ENCODE data around the gene ARMC6. TPM values are rescaled to one million over a fixed set of nuclear protein-coding genes. Genes with fewer than 3 reads are reported as not detected.

ARMC6 gene
- polyA plus RNA-seq, 1 donor from 2014 or later: 74.4 TPM

DNA sequence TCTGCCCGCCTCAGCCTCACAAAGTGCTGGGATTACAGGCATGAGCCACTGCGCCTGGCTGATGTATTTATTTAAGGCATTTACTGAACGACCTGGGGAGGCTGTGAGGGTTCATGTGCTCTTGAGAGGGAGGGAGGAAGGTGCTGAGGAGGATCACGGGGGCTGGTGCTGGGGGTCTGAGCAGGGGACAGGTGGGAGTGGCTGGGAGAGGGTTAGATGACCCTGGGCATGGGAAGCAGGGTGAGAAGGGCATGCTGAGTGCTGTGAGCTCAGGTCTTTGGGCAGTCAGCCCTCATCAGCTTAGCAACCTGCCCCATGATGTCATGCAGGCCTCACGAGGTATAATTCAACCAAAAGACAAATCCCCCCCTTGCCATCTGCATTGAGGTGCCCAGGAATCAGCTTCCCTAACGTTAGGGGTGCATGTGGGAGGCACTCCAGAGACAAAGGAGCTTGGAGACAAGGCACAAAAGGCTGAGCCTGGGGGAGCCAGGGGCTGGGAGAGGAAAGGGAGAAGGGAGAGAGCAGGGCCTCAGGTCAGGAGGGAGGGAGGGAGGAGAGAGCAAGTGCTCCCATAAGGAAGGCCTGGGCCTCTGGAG lies 36.5 kb upstream of the ARMC6 start:
- Histone ChIP-seq H3K9ac (ENCODE audit: low read length) (no peak overlapping the region), H4K20me1 (ENCODE audit: insufficient read depth) (no peaks in the 10 kb centered on the region), H2AFZ (ENCODE audit: low read depth, low read length) (no peak overlapping the region), H3K27ac (ENCODE audit: low read length) (no peak overlapping the region), H3K9me3 (ENCODE audit: low read length) (no peaks in the 10 kb centered on the region), H3K4me2 (ENCODE audit: low read length) (no peak overlapping the region), H3K36me3 (ENCODE audit: insufficient read depth, low read length) (no peaks in the 10 kb centered on the region), H3K4me3 (ENCODE audit: low read length) (no peak overlapping the region), H3K9me2 (ENCODE audit: insufficient read depth, low read length) (no peaks in the 10 kb centered on the region), H3K27me3 (ENCODE audit: insufficient read depth, low read depth, low read length) (no peaks in the 10 kb centered on the region), H3F3A (ENCODE audit: insufficient read depth, low read length, poor library complexity, severe bottlenecking) (no peaks in the 10 kb centered on the region), H3K79me2 (replicated peaks; ENCODE audit: insufficient read depth, low read length) (no peaks in the 10 kb centered on the region)
- no peak for TF ChIP-seq SMC3 (conservative IDR thresholded peaks at IDR 0.05; ENCODE audit: poor library complexity)
- TF ChIP-seq TAF1 (IDR thresholded peaks at IDR 0.05; ENCODE audit: low read depth): no peak
- no peak for TF ChIP-seq RAD21 (conservative IDR thresholded peaks at IDR 0.05)
- TF ChIP-seq REST (IDR thresholded peaks at IDR 0.05; ENCODE audit: borderline replicate concordance): no peak
- TF ChIP-seq EP300 (conservative IDR thresholded peaks at IDR 0.05; ENCODE audit: poor library complexity, severe bottlenecking): no peak
- no peak for TF ChIP-seq CTCF (IDR thresholded peaks at IDR 0.05; ENCODE audit: poor library complexity, severe bottlenecking)
- no peak for TF ChIP-seq EZH2 (IDR thresholded peaks at IDR 0.05; ENCODE audit: borderline replicate concordance, insufficient read depth, low read length, poor library complexity, severe bottlenecking)
- TF ChIP-seq POLR2AphosphoS5 (IDR thresholded peaks at IDR 0.05): no peak
- TF ChIP-seq MXI1 (conservative IDR thresholded peaks at IDR 0.05; ENCODE audit: poor library complexity, severe bottlenecking): no peak

- Histone ChIP-seq H3K9me3 (ENCODE audit: low read length) (no peaks in the 10 kb centered on the region), H3F3A (ENCODE audit: insufficient read depth, low read length, poor library complexity, severe bottlenecking) (no peaks in the 10 kb centered on the region), H3K27ac (ENCODE audit: low read length) (no peak overlapping the region), H4K20me1 (ENCODE audit: insufficient read depth) (no peaks in the 10 kb centered on the region), H3K4me2 (ENCODE audit: low read length) (no peak overlapping the region), H3K9me2 (ENCODE audit: insufficient read depth, low read length) (no peaks in the 10 kb centered on the region), H3K4me3 (ENCODE audit: low read length) (no peak overlapping the region), H3K36me3 (ENCODE audit: insufficient read depth, low read length) (no peaks in the 10 kb centered on the region), H3K79me2 (replicated peaks; ENCODE audit: insufficient read depth, low read length) (no peaks in the 10 kb centered on the region), H2AFZ (ENCODE audit: low read depth, low read length) (no peak overlapping the region), H3K27me3 (ENCODE audit: insufficient read depth, low read depth, low read length) (no peaks in the 10 kb centered on the region), H3K9ac (ENCODE audit: low read length) (no peak overlapping the region)
- TF ChIP-seq EZH2 (IDR thresholded peaks at IDR 0.05; ENCODE audit: borderline replicate concordance, insufficient read depth, low read length, poor library complexity, severe bottlenecking) (no peak), TAF1 (IDR thresholded peaks at IDR 0.05; ENCODE audit: low read depth) (no peak), MXI1 (conservative IDR thresholded peaks at IDR 0.05; ENCODE audit: poor library complexity, severe bottlenecking) (no peak), SMC3 (conservative IDR thresholded peaks at IDR 0.05; ENCODE audit: poor library complexity) (no peak), POLR2AphosphoS5 (IDR thresholded peaks at IDR 0.05) (no peak), EP300 (conservative IDR thresholded peaks at IDR 0.05; ENCODE audit: poor library complexity, severe bottlenecking) (no peak), CTCF (IDR thresholded peaks at IDR 0.05; ENCODE audit: poor library complexity, severe bottlenecking) (no peak), REST (IDR thresholded peaks at IDR 0.05; ENCODE audit: borderline replicate concordance) (no peak), RAD21 (conservative IDR thresholded peaks at IDR 0.05) (no peak)
Observed at GRCh38 chr19:18998276-18998675, 35.1 kb upstream of the ARMC6 start.
